ENCODE data around the gene SLC1A2. TPM values are rescaled to one million over a fixed set of nuclear protein-coding genes. Genes with fewer than 3 reads are reported as not detected.

SLC1A2 gene
- total RNA-seq, 1 donor from 2014 or later: 0.25 TPM

- Mint-ChIP-seq H3K4me1 (ENCODE audit: low read depth, unreplicated experiment) (no peaks in the 10 kb centered on the region), H3K27me3 (ENCODE audit: low read depth, unreplicated experiment) (peaks cover 5% of the 10 kb centered on the region), H3K4me3 (ENCODE audit: unreplicated experiment) (no peak overlapping the region), H3K27ac (ENCODE audit: unreplicated experiment) (no peak overlapping the region), H3K36me3 (ENCODE audit: low read depth, unreplicated experiment) (no peaks in the 10 kb centered on the region), H3K9me3 (ENCODE audit: unreplicated experiment) (peaks cover 4% of the 10 kb centered on the region)
- no peak overlapping the region for H2AFZ ChIP-seq (ENCODE audit: low read depth, low read length)
- no peak overlapping the region for H3K9ac ChIP-seq (ENCODE audit: low read length)
- H3K27me3 ChIP-seq (ENCODE audit: insufficient read depth, low read length): no peaks in the 10 kb centered on the region
- H3K4me1 ChIP-seq (ENCODE audit: insufficient read depth, low read length): peaks cover 5% of the 10 kb centered on the region
- no peak overlapping the region for H3K27ac ChIP-seq (ENCODE audit: low read depth, low read length)
- H3K4me2 ChIP-seq (ENCODE audit: low read length): no peak overlapping the region
- H3K79me2 ChIP-seq (ENCODE audit: insufficient read depth, low read length): no peaks in the 10 kb centered on the region
- H3K4me3 ChIP-seq (ENCODE audit: insufficient read depth, low read depth, low read length): no peak overlapping the region
- H4K20me1 ChIP-seq (ENCODE audit: insufficient read depth, low read length): no peaks in the 10 kb centered on the region
- peaks cover 3% of the 10 kb centered on the region for H3K9me3 ChIP-seq (ENCODE audit: insufficient read depth, low read depth, low read length)
- no peaks in the 10 kb centered on the region for H3K36me3 ChIP-seq (ENCODE audit: insufficient read depth, low read length)
- FAIRE-seq (no peak), DNase-seq (ENCODE audit: low read depth) (no peak)
- no peak for TF ChIP-seq CTCF (IDR thresholded peaks at IDR 0.05; ENCODE audit: insufficient read depth, low read depth, low read length)
- TF ChIP-seq EZH2 (IDR thresholded peaks at IDR 0.05; ENCODE audit: insufficient read depth, low read length): no peak
Measured at GRCh38 chr11:35248558-35249323, 170.6 kb downstream of the SLC1A2 start.

GRCh38 chr11:35247863-35248262 is 171.5 kb downstream of the SLC1A2 start:
- H3K9me3 ChIP-seq (ENCODE audit: insufficient read depth, low read depth, low read length): peaks cover 3% of the 10 kb centered on the region
- Mint-ChIP-seq H3K4me3 (ENCODE audit: unreplicated experiment) (no peak overlapping the region), H3K4me1 (ENCODE audit: low read depth, unreplicated experiment) (no peaks in the 10 kb centered on the region), H3K9me3 (ENCODE audit: unreplicated experiment) (peaks cover 4% of the 10 kb centered on the region), H3K27ac (ENCODE audit: unreplicated experiment) (no peak overlapping the region), H3K36me3 (ENCODE audit: low read depth, unreplicated experiment) (no peaks in the 10 kb centered on the region), H3K27me3 (ENCODE audit: low read depth, unreplicated experiment) (peaks cover 5% of the 10 kb centered on the region)
- no peak overlapping the region for H3K27ac ChIP-seq (ENCODE audit: low read depth, low read length)
- TF ChIP-seq CTCF (IDR thresholded peaks at IDR 0.05; ENCODE audit: insufficient read depth, low read depth, low read length) (no peak), EZH2 (IDR thresholded peaks at IDR 0.05; ENCODE audit: insufficient read depth, low read length) (no peak)
- H3K4me2 ChIP-seq (ENCODE audit: low read length): no peak overlapping the region
- no peaks in the 10 kb centered on the region for H3K36me3 ChIP-seq (ENCODE audit: insufficient read depth, low read length)
- no peak for FAIRE-seq
- DNase-seq (ENCODE audit: low read depth): no peak
- no peak overlapping the region for H2AFZ ChIP-seq (ENCODE audit: low read depth, low read length)
- no peak overlapping the region for H3K4me3 ChIP-seq (ENCODE audit: insufficient read depth, low read depth, low read length)
- no peak overlapping the region for H3K9ac ChIP-seq (ENCODE audit: low read length)
- no peaks in the 10 kb centered on the region for H4K20me1 ChIP-seq (ENCODE audit: insufficient read depth, low read length)
- peaks cover 2% of the 10 kb centered on the region for H3K4me1 ChIP-seq (ENCODE audit: insufficient read depth, low read length)
- H3K27me3 ChIP-seq (ENCODE audit: insufficient read depth, low read length): no peaks in the 10 kb centered on the region
- no peaks in the 10 kb centered on the region for H3K79me2 ChIP-seq (ENCODE audit: insufficient read depth, low read length)

GRCh38 chr11:35247428-35247827 is 171.9 kb downstream of the SLC1A2 start:
- H4K20me1 ChIP-seq (ENCODE audit: insufficient read depth, low read length): no peaks in the 10 kb centered on the region
- Mint-ChIP-seq H3K4me1 (ENCODE audit: low read depth, unreplicated experiment) (no peaks in the 10 kb centered on the region), H3K27ac (ENCODE audit: unreplicated experiment) (no peak overlapping the region), H3K9me3 (ENCODE audit: unreplicated experiment) (peaks cover 4% of the 10 kb centered on the region), H3K27me3 (ENCODE audit: low read depth, unreplicated experiment) (peaks cover 3% of the 10 kb centered on the region), H3K36me3 (ENCODE audit: low read depth, unreplicated experiment) (no peaks in the 10 kb centered on the region), H3K4me3 (ENCODE audit: unreplicated experiment) (no peak overlapping the region)
- H3K4me2 ChIP-seq (ENCODE audit: low read length): no peak overlapping the region
- H3K9me3 ChIP-seq (ENCODE audit: insufficient read depth, low read depth, low read length): peaks cover 3% of the 10 kb centered on the region
- H3K36me3 ChIP-seq (ENCODE audit: insufficient read depth, low read length): no peaks in the 10 kb centered on the region
- H2AFZ ChIP-seq (ENCODE audit: low read depth, low read length): no peak overlapping the region
- no peak overlapping the region for H3K4me3 ChIP-seq (ENCODE audit: insufficient read depth, low read depth, low read length)
- H3K9ac ChIP-seq (ENCODE audit: low read length): no peak overlapping the region
- H3K79me2 ChIP-seq (ENCODE audit: insufficient read depth, low read length): no peaks in the 10 kb centered on the region
- H3K27me3 ChIP-seq (ENCODE audit: insufficient read depth, low read length): no peaks in the 10 kb centered on the region
- H3K4me1 ChIP-seq (ENCODE audit: insufficient read depth, low read length): no peaks in the 10 kb centered on the region
- TF ChIP-seq CTCF (IDR thresholded peaks at IDR 0.05; ENCODE audit: insufficient read depth, low read depth, low read length) (no peak), EZH2 (IDR thresholded peaks at IDR 0.05; ENCODE audit: insufficient read depth, low read length) (no peak)
- DNase-seq (ENCODE audit: low read depth) (no peak), FAIRE-seq (no peak)
- no peak overlapping the region for H3K27ac ChIP-seq (ENCODE audit: low read depth, low read length)
